NCI-H187 treated with DMSO at 0.1 percent for 48 hours (cell line): Measurements from ENCODE around the gene LUM.

Source experiments
- DNase-seq: peaks from one replicate; lab custom pipeline; 2025; lab: John Stamatoyannopoulos, UW

The LUM gene, protein sequence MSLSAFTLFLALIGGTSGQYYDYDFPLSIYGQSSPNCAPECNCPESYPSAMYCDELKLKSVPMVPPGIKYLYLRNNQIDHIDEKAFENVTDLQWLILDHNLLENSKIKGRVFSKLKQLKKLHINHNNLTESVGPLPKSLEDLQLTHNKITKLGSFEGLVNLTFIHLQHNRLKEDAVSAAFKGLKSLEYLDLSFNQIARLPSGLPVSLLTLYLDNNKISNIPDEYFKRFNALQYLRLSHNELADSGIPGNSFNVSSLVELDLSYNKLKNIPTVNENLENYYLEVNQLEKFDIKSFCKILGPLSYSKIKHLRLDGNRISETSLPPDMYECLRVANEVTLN

DNA sequence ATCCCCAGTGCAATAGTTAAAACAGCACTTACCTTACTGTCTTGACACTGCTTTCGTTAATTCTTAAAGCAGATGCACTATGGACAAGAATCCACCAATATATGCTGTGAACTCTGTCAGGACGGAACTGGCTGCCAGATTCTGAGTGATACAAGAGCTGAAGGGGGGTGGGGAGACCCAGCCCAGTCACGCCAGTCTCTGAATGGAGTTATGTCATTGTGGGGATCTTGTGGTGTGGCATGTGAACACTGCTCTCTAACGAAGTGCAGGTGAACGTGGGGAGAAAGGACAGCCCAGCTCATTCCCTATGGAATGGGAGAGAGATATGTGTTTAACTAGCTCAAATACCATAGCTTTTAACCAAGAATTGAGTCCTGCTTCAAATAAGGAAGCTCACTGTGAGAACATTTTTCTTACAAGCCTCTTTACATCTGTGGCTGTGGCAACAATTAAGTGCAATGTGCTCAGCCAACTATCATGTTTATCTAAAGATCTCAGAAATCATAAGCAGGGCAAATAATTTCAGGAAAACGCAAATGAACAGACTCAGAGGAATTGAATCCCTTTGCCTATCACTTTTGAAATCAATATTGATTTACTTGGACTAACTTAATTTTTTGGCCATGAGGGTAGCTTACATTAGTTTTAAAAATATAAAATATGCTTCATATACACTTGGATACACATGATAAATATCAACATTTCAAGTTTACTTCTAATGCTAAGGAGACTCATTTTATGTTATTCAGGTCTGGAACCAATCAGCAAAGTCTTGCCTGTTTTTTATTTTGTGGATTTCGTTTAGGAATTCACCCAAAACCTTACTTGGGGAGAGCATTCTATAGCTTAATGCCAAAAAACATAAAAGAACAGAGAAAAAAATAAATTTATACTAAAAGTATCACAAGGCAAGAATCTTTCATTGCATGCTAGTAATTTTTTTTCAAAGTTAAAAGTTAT lies at the start of gene LUM:
TSS of gene LUM (minus strand) at position 129 of the 960 bp plus-strand sequence. CDS start 2,515 bp downstream, outside the sequence.
- DNase-seq = no peak

DNA sequence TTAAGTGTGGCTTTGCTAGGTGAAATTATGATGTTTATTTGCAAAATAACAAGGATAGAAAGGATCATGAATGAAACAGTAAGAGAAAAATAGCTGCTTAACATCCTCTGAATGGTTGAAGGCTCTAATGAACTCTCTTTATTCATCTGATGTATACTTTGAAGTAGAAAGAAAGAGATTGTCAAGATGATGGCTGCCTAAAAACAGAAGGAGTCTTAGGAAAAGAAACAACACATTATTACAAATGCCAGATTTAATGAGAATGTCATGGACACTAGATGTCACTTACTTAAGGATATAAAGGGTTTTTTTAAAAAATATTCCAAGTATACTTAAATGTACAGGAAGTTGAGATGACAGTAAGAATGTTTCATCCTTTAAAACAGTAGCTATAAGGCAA lies 49.7 kb upstream of the LUM start:
- DNase-seq = no peak

DNA sequence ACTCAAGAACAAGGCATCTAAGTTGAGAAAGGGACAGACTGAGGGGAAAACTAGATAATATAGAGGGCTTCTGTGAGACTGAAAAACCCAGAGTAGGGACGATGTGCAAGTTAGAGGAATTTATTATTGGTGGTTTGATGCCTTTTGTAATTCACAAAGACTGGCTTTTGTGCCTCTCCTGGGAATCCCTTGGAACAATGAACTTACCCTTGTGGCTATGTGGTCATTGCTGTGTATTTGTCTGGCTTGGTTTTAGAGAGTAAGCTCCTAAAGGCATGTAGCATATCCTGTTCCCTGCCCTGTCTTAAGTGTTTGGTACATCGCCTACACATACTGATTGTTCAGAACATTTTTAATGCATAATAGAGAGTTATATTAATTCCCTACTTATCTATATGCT lies 44.7 kb upstream of the LUM start:
- DNase-seq = no peak

DNA sequence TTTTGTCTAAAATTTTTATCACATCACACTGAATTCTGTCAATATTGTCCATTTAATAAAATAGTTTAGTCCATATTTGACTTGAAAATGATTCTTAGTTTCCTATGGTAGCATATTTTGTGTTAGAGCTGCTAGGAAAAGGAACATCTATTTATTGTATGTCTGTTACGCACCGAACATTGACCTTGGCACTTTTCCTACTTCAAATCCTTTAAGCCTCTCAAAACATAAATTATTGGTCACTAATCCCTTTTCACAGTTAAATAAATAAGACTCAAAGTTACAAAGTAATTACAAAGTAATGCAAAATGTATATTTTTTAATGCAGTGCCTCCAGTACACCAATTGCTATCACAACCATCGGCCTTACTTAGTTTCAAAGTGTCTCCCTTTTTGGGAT lies 42.8 kb upstream of the LUM start:
- DNase-seq = no peak

DNA sequence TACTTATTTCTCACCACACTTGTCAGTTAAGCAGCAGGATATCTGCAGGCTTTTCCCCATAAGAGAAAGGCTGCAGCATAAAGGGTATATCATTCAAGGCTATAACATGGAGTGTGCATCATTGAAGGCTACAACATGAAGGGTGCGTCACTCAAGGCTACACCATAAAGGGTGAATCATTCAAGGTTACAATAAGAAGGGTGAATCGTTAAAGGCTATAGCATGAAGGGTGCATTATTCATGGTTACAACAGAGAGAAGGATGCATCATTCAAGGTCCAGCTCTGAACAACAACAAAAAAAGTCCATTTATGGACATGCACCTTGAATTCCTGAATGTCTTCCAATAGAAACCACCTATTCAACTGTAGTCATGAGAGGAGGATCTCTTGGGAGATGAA lies 32.8 kb upstream of the LUM start:
- DNase-seq = no peak

DNA sequence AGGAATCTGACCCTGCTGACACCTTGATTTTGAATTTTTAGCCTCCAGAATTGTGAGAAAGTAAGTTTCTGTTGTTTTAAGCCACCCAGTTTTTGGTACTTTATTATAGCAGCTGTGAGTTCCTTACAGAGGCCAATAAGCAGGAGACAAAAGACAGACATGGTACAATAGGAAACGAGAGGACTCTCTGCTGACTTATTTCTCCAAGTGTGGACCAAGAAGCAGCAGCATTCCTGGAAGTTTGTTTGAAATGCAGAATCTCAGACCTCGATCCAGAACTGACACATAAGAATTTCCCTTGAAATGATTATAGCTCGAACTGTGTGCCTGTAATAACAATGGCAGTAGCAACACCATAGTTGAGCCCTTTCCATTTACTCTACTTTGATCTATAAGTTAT lies 31.9 kb upstream of the LUM start:
- no peak for DNase-seq

DNA sequence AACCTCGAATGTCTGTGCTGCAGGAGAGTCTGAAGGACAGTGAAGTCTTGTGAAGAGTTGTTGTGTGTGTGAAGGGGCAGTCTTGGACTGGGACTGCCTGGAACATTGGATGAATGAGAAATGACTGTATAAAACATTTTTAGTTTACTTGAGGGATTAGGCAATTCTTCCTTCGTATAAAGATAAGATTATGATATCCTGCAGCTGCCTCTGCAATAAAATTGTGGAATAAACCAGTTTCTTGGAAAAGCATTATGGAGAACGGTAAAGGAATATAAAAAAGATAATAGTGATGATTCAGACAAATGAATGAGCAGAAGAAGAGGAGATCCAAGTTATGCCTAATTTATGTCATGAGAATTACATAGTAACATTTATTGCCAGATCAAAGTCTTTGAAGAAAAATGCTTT lies 30.9 kb upstream of the LUM start:
- no peak for DNase-seq

DNA sequence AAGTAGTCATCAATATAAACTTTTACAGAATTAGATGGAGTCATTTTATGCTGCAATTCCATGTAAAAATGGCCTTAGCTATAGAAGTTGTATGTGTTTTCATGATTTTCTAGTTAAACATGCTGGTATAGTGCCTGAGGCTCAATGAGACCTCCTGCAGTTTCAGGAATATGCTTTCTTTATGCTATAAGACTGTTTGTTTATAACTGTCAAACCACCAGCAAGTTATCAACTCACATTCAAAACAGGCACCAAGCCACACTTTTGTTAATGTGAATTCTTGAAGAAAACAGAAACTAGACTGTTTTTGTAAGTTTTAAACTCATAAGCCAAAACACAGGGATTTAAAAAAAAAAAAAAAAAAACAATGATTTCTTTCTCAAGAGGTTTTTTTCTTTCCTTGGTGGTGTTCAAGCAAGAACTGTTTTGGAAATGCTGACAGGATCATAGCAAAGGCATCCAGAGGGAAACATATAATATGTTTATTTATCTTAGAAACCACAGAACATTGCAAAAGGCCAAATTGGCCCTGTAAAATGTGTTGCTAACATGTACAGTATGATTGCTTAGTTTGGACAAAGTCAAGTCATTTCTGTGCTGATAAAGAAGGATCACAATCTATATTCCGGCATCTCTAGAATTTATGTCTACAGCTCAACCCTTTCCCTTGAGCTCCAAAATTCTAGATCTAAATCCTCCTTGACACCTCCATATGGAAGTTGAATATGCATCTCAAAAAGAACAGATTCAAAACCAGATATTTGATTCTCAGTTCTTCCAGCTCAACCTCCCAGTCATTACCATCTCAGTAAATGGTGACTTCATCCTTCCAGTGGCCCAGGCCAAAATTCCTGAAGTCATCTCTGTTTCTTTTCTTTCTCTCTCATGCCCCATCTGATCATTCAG lies 29.0 kb upstream of the LUM start:
- no peak for DNase-seq

DNA sequence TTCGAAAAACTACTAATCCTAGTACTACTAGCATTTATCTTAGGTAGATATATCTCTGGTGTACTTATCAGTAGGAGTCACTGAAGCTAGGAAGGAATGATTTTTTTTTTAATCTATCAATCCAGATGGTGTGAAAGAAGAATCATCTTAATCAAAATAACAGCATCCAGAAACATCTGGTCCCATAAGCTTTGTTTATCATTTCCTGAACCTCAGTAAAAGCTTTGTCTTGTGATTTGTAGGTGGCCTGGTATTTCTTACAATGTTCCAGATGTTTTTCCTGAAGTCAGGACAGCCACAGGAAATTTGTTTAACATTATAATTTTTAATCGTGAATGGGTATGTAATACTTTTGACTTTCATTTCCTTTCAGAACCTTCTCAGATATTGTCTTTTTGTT lies 28.0 kb upstream of the LUM start:
- no peak for DNase-seq

DNA sequence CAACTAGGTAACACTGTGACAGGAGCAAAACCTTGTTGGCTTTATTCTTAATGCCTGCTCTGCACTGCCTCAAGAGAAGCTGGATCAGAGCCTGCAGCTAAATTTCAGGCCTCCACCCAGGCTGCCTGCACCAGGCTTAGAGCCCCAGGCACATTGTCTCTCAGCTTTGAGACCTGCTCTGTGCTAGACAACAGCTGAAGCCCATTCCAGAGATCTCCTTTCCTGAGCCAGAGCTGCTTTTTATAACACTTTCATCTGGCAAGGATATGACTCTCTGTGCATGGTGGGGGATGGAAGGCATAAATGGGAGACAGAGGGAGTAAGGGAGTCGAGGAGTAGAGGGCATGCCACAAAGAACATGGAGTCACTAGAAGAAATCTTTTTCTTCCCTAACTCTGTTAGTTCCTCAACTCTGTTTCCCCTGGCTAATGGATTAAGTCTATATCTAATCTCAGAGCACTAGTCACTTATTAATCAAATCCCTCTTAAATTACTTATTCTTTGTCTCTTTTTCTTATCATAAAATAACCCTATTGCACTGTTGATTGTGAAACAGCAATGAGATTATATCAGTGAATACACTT lies 27.1 kb upstream of the LUM start:
- DNase-seq = no peak

DNA sequence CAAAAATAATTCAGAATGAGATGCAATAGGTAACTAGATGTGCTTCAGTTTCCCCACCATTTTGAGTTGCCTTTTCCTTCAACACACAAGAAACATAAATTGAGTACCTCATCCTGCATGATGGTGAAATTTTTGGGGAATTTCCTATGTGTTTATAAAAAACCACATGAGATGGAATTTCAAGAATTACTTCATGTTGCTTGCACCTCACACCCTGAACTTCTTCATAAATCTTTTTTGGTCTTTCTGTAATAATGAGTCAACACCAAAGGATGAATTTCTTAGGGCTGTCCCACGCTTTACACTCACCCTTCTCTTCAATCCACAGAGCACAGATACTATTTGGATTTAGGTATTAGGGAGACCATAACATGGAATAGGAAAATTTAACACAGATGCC lies 22.6 kb upstream of the LUM start:
- no peak for DNase-seq

DNA sequence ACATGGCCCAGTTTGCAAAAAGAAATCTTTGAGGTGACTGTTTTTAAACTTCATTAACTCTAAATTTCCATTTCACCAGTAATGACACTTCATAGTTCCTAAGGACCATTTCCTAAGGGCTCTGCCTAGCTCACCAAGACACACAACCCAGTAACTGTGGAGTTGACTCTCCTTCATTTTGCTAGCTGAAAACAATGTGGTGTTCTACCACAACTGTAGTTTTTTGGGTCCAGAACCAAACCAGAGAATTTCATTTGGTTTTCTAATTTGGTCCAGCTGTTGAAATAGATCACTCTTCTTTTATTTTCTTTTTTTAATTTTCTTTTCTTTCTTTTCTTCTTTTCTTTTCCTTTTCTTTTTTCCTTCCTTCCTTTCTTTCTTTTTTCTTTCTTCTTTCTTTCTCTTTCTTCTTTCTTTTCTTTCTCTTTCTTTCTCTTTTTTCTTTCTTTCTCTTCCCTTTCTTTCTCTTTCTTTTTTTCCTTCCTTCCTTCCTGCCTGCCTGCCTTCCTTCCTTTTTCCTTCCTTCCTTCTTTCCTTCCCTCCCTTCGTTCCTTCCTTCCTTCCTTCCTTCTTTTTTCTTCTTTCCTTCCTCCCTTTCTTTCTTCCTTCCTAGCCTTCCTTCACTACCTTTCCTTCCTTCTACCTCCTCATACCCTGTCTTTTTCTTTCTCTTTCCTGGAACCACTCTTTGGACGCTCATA lies 18.5 kb upstream of the LUM start:
- no peak for DNase-seq

DNA sequence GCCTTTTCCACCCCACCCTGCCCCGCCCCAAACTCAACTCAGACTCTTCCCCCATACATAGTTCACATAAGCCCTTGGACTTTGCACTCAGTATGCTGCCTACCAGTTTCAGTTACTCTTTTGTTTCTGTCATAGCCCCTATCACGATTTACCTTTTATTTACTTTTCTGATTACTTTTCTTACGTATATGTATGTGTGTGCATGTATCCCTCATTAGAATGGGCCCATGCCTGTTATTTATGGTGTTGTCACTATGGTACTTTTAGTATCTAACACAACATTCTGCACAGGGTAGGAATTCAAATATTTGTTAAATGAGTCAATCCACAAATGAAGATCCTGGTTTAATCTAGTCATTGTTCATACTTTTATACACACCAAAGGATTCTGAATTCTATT lies 16.5 kb upstream of the LUM start:
- no peak for DNase-seq

DNA sequence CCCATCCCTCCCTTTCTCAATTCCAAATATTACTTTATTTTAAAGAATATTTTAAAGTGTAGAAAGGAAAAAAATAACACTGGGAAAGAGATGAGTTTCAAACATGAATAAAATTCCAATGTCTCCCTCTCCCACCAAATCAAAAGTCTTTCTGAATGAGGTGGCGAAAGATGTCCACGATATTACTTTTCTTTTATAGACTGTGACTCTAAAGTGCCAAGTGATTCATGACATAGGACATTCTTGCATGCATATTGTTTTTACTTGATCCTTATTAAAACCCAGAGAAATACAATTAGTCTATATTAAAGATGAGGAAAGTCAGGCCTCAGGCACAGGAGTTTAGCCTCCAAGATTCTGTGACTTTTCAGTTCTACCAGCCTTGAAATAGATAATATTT lies 16.0 kb upstream of the LUM start:
- DNase-seq = no peak

DNA sequence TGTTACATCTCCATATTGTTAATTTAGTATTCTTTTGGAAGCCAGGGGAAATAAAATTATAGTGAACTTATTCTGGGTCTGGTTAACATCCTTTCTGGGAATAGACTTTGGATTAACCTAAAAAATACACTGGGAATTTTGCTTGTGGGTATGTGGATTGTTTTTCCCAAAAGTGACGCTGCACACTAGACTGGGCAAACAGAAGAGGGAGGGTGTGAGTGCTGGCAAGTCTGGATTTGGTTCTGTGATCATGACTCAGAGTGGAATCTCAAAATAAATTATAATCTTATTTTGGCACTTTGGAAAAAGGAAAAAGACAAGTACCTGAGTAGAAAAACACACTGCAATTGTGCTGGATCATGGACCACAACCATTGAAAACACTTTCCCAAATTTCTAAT lies 15.2 kb upstream of the LUM start:
- no peak for DNase-seq

DNA sequence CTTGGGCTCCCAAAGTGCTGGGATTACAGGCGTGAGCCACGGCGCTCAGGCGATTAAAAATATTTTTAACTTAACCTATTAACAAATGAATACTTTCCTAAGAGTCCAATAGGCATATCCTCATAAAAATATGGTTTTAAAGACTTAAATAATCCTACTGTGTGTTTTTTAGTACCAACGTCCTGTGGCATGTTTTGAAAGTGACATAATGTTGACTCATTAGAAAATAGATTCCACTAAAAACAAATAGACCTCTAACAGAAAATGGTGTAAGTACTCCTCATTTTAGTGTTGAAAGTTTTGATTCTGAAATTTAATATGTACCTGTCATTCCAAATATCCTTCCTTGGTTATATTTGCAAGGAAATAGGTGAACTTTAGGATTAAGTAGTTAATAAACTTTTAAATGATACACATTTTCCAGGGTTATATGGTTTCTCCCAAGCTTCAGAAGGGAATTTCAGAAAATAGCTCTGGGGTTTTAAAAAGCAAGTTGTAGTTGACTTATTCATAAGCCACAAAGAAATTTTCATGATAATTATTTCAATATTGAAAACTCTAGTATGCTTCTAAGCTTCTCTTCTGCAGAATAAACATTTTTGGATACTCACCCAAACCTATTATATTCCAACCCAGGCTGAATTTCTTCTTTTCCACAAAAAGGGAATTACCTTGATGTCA lies 12.1 kb upstream of the LUM start:
- DNase-seq = no peak

DNA sequence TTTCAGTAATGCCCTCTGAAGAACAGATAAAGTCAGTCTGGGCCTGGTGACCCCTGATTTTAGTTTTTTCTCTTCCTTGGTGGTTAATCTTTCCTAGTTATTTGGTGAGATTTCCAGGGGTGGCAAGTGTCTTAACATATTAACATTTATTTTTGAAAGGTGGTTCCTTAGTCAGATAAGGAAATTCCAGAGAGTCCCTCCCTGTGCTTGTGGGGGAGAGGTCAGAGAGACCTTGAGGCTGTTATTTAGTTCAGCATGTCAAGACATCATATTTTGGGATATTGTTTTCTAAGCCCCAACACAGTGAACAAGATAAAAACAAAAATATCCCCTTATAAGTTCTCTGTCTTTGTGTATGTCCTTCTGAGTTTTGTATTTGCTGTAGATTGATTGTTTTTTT lies 9.5 kb upstream of the LUM start:
- DNase-seq = no peak

DNA sequence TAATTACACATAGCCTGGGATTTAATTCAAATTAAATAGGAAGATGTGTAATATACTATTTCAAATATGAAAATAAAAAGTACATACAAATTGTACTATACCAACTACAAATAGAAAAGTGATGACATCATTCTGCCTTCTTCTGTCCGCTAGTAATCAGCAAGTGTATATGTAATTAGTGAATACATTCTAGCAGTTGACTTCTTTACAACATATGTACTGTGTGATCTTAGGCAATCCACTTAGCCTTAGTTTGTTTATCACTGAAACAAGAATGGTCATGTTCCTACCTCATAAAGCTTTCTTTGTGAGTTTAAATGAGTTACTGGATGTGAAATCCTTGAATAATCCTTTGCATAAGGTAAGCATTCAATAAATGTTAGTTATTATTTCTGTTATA lies 7.8 kb upstream of the LUM start:
- no peak for DNase-seq

DNA sequence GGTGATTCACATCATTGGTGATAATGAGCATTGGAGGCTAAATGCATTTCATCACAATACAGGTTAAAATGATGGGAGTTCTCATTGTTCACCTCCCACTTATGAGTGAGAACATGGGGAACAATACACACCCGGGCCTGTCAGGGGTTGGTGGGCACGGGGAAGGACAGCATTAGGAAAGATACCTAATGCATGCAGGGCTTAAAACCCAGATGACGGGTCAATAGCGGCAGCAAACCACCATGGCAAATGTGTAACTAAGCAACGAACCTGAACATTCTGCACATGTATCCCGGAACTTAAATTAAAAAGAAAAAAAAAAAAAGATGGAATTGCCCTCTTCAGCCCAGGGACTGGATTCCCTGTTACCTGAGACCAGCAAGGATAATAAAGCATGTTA lies 2.3 kb upstream of the LUM start:
- no peak for DNase-seq

DNA sequence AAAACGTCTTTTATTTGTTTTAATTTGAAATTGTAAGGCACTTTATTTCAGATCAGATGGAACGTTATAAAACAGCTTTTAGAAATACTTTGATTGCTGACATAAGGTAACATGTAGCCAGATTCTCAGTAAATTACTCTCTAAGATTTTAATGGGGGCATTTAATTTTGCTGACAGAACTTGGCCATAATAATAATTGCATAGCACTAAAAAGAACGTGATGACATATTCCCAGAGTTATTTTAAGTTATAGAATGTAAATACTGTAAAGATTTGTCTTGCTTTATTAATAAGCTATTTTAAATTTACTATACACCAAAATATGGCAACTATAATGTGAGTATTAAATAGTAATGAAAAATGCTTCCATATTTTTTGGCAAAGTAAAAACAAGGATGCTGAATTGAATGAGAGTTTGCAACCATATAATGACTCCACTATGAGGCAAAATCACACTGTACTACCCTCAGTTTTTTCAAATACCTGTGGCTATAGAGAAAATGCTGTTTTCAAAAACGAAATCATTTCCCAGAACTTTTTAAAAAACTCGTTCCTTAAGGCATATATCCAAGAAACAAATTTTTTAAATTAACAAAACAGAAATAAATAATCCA lies 876 bp downstream of the LUM start:
- DNase-seq = no peak
